ENCODE results near the gene KLF9. TPM values are rescaled to one million over a fixed set of nuclear protein-coding genes. Genes with fewer than 3 reads are reported as not detected.

KLF9 gene
- total RNA-seq, 2 donors from 2014 or later: 0.13 to 0.31 TPM

GRCh38 chr9:70418822-70419555 is 4.5 kb upstream of the KLF9 start:
- 0% methylated on average over 41 to 65 of the region's 65 CpGs for WGBS, 2 experiments (ENCODE audit: insufficient coverage in 1 of 2, insufficient read length in 1 of 2)
- peaks cover 51% of the 10 kb centered on the region for H3K27me3 Mint-ChIP-seq (ENCODE audit: insufficient read depth)
- H3K4me1 ChIP-seq (ENCODE audit: control insufficient read depth, insufficient read depth, low read length): peaks cover 9% of the 10 kb centered on the region
- peak overlapping the region; percentile 89 for H3K4me3 ChIP-seq (ENCODE audit: low read length)
- H3K9ac ChIP-seq (ENCODE audit: extremely low read depth, low read length, poor library complexity, severe bottlenecking): peak overlapping the region; percentile 82
- DNase-seq: peak; percentile 92
- H3K4me1 Mint-ChIP-seq: peaks cover 15% of the 10 kb centered on the region
- no peaks in the 10 kb centered on the region for H3K9me3 ChIP-seq (ENCODE audit: control insufficient read depth, low read length)
- no peaks in the 10 kb centered on the region for H3K36me3 Mint-ChIP-seq (ENCODE audit: low read depth)
- no peaks in the 10 kb centered on the region for H3K9me3 Mint-ChIP-seq
- TF ChIP-seq CTCF (conservative IDR thresholded peaks at IDR 0.05): no peak
- peak overlapping the region; percentile 97 for H3K27ac Mint-ChIP-seq
- H3K4me3 Mint-ChIP-seq: peak overlapping the region; percentile 74
- H3K36me3 ChIP-seq (ENCODE audit: control insufficient read depth, insufficient read depth, low read length): no peaks in the 10 kb centered on the region
- peak overlapping the region; percentile 93 for H3K27ac ChIP-seq (ENCODE audit: low read depth, low read length)
- peaks cover 31% of the 10 kb centered on the region for H3K27me3 ChIP-seq (ENCODE audit: control insufficient read depth, insufficient read depth, low read length, poor library complexity, severe bottlenecking)

GRCh38 chr9:70415476-70415875 is 1.0 kb upstream of the KLF9 start:
- Mint-ChIP-seq H3K4me3 (no peak overlapping the region), H3K4me1 (peaks cover 13% of the 10 kb centered on the region), H3K36me3 (ENCODE audit: low read depth) (no peaks in the 10 kb centered on the region), H3K27ac (no peak overlapping the region), H3K9me3 (peaks cover 2% of the 10 kb centered on the region), H3K27me3 (ENCODE audit: insufficient read depth) (peaks cover 60% of the 10 kb centered on the region)
- H3K9ac ChIP-seq (ENCODE audit: extremely low read depth, low read length, poor library complexity, severe bottlenecking): no peak overlapping the region
- no peaks in the 10 kb centered on the region for H3K36me3 ChIP-seq (ENCODE audit: control insufficient read depth, insufficient read depth, low read length)
- no peak overlapping the region for H3K4me3 ChIP-seq (ENCODE audit: low read length)
- no peak overlapping the region for H3K27ac ChIP-seq (ENCODE audit: low read depth, low read length)
- no peak for TF ChIP-seq CTCF (conservative IDR thresholded peaks at IDR 0.05)
- no peaks in the 10 kb centered on the region for H3K9me3 ChIP-seq (ENCODE audit: control insufficient read depth, low read length)
- 71 to 75% methylated on average over 3 to 5 of the region's 5 CpGs for WGBS, 2 experiments (ENCODE audit: insufficient coverage in 1 of 2, insufficient read length in 1 of 2)
- peaks cover under 1% of the 10 kb centered on the region for H3K4me1 ChIP-seq (ENCODE audit: control insufficient read depth, insufficient read depth, low read length)
- peaks cover 66% of the 10 kb centered on the region for H3K27me3 ChIP-seq (ENCODE audit: control insufficient read depth, insufficient read depth, low read length, poor library complexity, severe bottlenecking)
- no peak for DNase-seq

- DNase-seq: no peak
- Mint-ChIP-seq H3K27me3 (ENCODE audit: insufficient read depth) (peaks cover 62% of the 10 kb centered on the region), H3K36me3 (ENCODE audit: low read depth) (no peaks in the 10 kb centered on the region), H3K4me3 (no peak overlapping the region), H3K9me3 (peaks cover 2% of the 10 kb centered on the region), H3K4me1 (peaks cover 18% of the 10 kb centered on the region), H3K27ac (no peak overlapping the region)
- H3K27me3 ChIP-seq (ENCODE audit: control insufficient read depth, insufficient read depth, low read length, poor library complexity, severe bottlenecking): peaks cover 68% of the 10 kb centered on the region
- peaks cover 3% of the 10 kb centered on the region for H3K4me1 ChIP-seq (ENCODE audit: control insufficient read depth, insufficient read depth, low read length)
- no peak overlapping the region for H3K9ac ChIP-seq (ENCODE audit: extremely low read depth, low read length, poor library complexity, severe bottlenecking)
- TF ChIP-seq CTCF (conservative IDR thresholded peaks at IDR 0.05): no peak
- H3K4me3 ChIP-seq (ENCODE audit: low read length): no peak overlapping the region
- no peaks in the 10 kb centered on the region for H3K9me3 ChIP-seq (ENCODE audit: control insufficient read depth, low read length)
- no peak overlapping the region for H3K27ac ChIP-seq (ENCODE audit: low read depth, low read length)
- WGBS, 2 experiments (ENCODE audit: insufficient coverage in 1 of 2, insufficient read length in 1 of 2): 66% methylated on average over 2 of the region's 2 CpGs; no CpG with 5 or more reads in 1 of the 2 experiments
- H3K36me3 ChIP-seq (ENCODE audit: control insufficient read depth, insufficient read depth, low read length): no peaks in the 10 kb centered on the region
Observed at GRCh38 chr9:70415041-70415440, 584 bp upstream of the KLF9 start.

All from endodermal cell (in vitro differentiated cells).